ENCODE measurements around the gene ST3GAL6.

- TF ChIP-seq CTCF (conservative IDR thresholded peaks at IDR 0.05; ENCODE audit: low read depth, low read length) (no peak), MAZ (IDR thresholded peaks at IDR 0.05; ENCODE audit: borderline replicate concordance, low read depth, low read length) (no peak), POLR2A (IDR thresholded peaks at IDR 0.05; ENCODE audit: low read depth, low read length) (no peak), CEBPB (IDR thresholded peaks at IDR 0.05; ENCODE audit: low read depth, low read length) (no peak), RCOR1 (IDR thresholded peaks at IDR 0.05; ENCODE audit: insufficient replicate concordance, low read length) (no peak), USF2 (IDR thresholded peaks at IDR 0.05; ENCODE audit: low read depth, low read length) (no peak)
Observed at GRCh38 chr3:98775459-98776139, 12.5 kb downstream of the ST3GAL6 start.

Data from IMR-90 (cell line).